Caco-2 (cell line): Measurements from ENCODE around the gene TMEM95. TPM values are rescaled to one million over a fixed set of nuclear protein-coding genes. Genes with fewer than 3 reads are reported as not detected.

Source experiments
- BruUV-seq: library from RNA; stranded (reverse); fragments of 400-500 nt; replicated peaks from 2 replicates; lab custom pipeline; 2021; lab: Mats Ljungman, UMichigan
- CTCF ChIA-PET: fragments of 300-600 bp; sonication (Branson Sonifier 250); formaldehyde crosslinking; loops from one replicate; lab custom pipeline; 2022; ENCODE audit warnings: antibody characterized with exemption; lab: Charles Lee
- POLR2A ChIA-PET: fragments of 300-600 bp; sonication (Branson Sonifier 250); formaldehyde crosslinking; loops from one replicate; lab custom pipeline; 2022; ENCODE audit warnings: antibody characterized with exemption; lab: Charles Lee
- DNase-seq, 2 experiments: peaks; one replicate each; pipeline versions ENCODE4 v3.0.0 to v3.0.0-alpha.2; 2020 to 2022
- H3K27me3 ChIP-seq: replicated peaks from 2 replicates; pipeline ENCODE4 v1.6.0; 2011; ENCODE audit warnings: low read length; ENCODE audit not compliant: control insufficient read depth, insufficient read depth
- H3K36me3 ChIP-seq: 2 replicates; pipeline ENCODE4 v1.5.1; 2011; ENCODE audit warnings: low read length; ENCODE audit not compliant: control insufficient read depth, insufficient read depth
- H3K4me1 ChIP-seq: fragments of 250-450 bp; sonication (Bioruptor Pico); 2 replicates; pipeline ENCODE4 v1.5.1; 2020; ENCODE audit warnings: mild to moderate bottlenecking
- H3K4me3 ChIP-seq: 2 replicates; pipeline ENCODE4 v1.5.1; 2011; ENCODE audit warnings: low read depth, mild to moderate bottlenecking, control low read depth, low read length
- H3K9me3 ChIP-seq: fragments of 250-450 bp; sonication (Bioruptor Pico); 2 replicates; pipeline ENCODE4 v1.5.1; 2020; ENCODE audit warnings: mild to moderate bottlenecking, moderate library complexity
- H3K27ac Mint-ChIP-seq: one replicate; pipeline ENCODE4 v1.8.0; 2022; ENCODE audit warnings: mixed read lengths; ENCODE audit not compliant: unreplicated experiment
- H3K27me3 Mint-ChIP-seq: one replicate; pipeline ENCODE4 v1.8.0; 2022; ENCODE audit warnings: mixed read lengths; ENCODE audit not compliant: insufficient read depth, unreplicated experiment
- H3K36me3 Mint-ChIP-seq: one replicate; pipeline ENCODE4 v1.8.0; 2022; ENCODE audit warnings: mild to moderate bottlenecking, mixed read lengths; ENCODE audit not compliant: insufficient read depth, unreplicated experiment
- H3K4me1 Mint-ChIP-seq: one replicate; pipeline ENCODE4 v1.8.0; 2022; ENCODE audit warnings: low read depth, mixed read lengths; ENCODE audit not compliant: unreplicated experiment
- H3K4me3 Mint-ChIP-seq: one replicate; pipeline ENCODE4 v1.8.0; 2022; ENCODE audit warnings: mild to moderate bottlenecking, moderate library complexity, mixed read lengths; ENCODE audit not compliant: unreplicated experiment
- H3K9me3 Mint-ChIP-seq: one replicate; pipeline ENCODE4 v1.8.0; 2022; ENCODE audit warnings: mixed read lengths; ENCODE audit not compliant: unreplicated experiment
- intact Hi-C: fragments of 100-400 bp; cut with micrococcal nuclease; formaldehyde crosslinking; loops from one replicate; pipeline ENCODE4 v1.10.0; 2022; ENCODE audit not compliant: unreplicated experiment
- total RNA-seq: library from RNA; stranded (reverse); gene quantifications from 2 replicates; pipeline ENCODE4 v1.2.3, GENCODE V29; 2022
- TF ChIP-seq, protein P1 (sequence below), 2 experiments: fragments of 200-600 bp in 1 of 2; IDR thresholded peaks; 1 replicate in 1 of 2; 2 replicates in 1 of 2; pipeline versions ENCODE4 v1.5.1 to v1.8.0; 2011 to 2022; ENCODE audit warnings: antibody characterized with exemption in 1 of 2, control low read depth in 1 of 2, inconsistent platforms in 1 of 2, low read depth in 1 of 2, low read length in 1 of 2, mild to moderate bottlenecking in 1 of 2, moderate library complexity in 1 of 2; ENCODE audit not compliant: insufficient read depth in 1 of 2, severe bottlenecking in 1 of 2, unreplicated experiment in 1 of 2

TMEM95 gene
- total RNA-seq, 1 experiment from 2014 or later: not detected

DNA sequence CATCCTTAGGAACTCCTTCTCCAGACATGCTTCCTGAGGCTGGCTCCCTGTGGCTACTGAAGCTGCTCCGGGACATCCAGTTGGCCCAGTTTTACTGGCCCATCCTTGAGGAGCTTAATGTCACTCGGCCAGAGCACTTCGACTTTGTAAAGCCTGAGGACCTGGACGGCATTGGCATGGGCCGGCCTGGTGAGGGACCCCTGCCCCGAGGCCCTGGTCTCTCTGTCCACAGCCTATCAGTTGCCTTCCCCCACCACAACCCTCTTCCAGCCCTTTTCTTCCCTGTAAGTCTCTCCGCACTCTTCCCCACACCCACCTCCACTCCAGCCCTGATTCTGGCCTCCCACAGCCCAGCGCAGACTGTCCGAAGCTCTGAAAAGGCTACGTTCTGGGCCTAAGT is 27.9 kb downstream of the TMEM95 start:
- Histone ChIP-seq H3K9me3 (no peaks in the 10 kb centered on the region), H3K4me1 (no peaks in the 10 kb centered on the region), H3K4me3 (no peak overlapping the region), H3K36me3 (no peaks in the 10 kb centered on the region), H3K27me3 (no peaks in the 10 kb centered on the region)
- POLR2A ChIA-PET: no interaction called here
- intact Hi-C loops: no loop called here
- TF ChIP-seq, protein P1, sequence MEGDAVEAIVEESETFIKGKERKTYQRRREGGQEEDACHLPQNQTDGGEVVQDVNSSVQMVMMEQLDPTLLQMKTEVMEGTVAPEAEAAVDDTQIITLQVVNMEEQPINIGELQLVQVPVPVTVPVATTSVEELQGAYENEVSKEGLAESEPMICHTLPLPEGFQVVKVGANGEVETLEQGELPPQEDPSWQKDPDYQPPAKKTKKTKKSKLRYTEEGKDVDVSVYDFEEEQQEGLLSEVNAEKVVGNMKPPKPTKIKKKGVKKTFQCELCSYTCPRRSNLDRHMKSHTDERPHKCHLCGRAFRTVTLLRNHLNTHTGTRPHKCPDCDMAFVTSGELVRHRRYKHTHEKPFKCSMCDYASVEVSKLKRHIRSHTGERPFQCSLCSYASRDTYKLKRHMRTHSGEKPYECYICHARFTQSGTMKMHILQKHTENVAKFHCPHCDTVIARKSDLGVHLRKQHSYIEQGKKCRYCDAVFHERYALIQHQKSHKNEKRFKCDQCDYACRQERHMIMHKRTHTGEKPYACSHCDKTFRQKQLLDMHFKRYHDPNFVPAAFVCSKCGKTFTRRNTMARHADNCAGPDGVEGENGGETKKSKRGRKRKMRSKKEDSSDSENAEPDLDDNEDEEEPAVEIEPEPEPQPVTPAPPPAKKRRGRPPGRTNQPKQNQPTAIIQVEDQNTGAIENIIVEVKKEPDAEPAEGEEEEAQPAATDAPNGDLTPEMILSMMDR (IDR thresholded peaks at IDR 0.05; ENCODE audit: insufficient read depth in 1 of 2, low read depth in 1 of 2, low read length in 1 of 2, severe bottlenecking in 1 of 2, unreplicated experiment in 1 of 2): no peak
- CTCF ChIA-PET: no interaction called here
- no TSS peak for BruUV-seq
- no peak overlapping the region for H3K4me3 Mint-ChIP-seq
- no peaks in the 10 kb centered on the region for H3K9me3 Mint-ChIP-seq
- peaks cover 5% of the 10 kb centered on the region for H3K36me3 Mint-ChIP-seq
- no peak overlapping the region for H3K27ac Mint-ChIP-seq
- peaks cover 7% of the 10 kb centered on the region for H3K4me1 Mint-ChIP-seq
- H3K27me3 Mint-ChIP-seq: no peaks in the 10 kb centered on the region
- no peak for DNase-seq

GRCh38 chr17:7383371-7383741 is 28.4 kb downstream of the TMEM95 start:
- ChIA-PET POLR2A (no interaction called here), CTCF (no interaction called here)
- Mint-ChIP-seq H3K27ac (no peak overlapping the region), H3K9me3 (no peaks in the 10 kb centered on the region), H3K4me1 (peaks cover 7% of the 10 kb centered on the region), H3K4me3 (no peak overlapping the region), H3K36me3 (peaks cover 5% of the 10 kb centered on the region), H3K27me3 (no peaks in the 10 kb centered on the region)
- TF ChIP-seq, protein P1 (IDR thresholded peaks at IDR 0.05; ENCODE audit: insufficient read depth in 1 of 2, low read depth in 1 of 2, low read length in 1 of 2, severe bottlenecking in 1 of 2, unreplicated experiment in 1 of 2): no peak
- DNase-seq: no peak
- no peak overlapping the region for H3K4me3 ChIP-seq
- no TSS peak for BruUV-seq
- H3K27me3 ChIP-seq: no peaks in the 10 kb centered on the region
- intact Hi-C loops: no loop called here
- H3K36me3 ChIP-seq: no peaks in the 10 kb centered on the region
- H3K9me3 ChIP-seq: no peaks in the 10 kb centered on the region
- H3K4me1 ChIP-seq: no peaks in the 10 kb centered on the region

GRCh38 chr17:7383742-7384488 is 29.0 kb downstream of the TMEM95 start:
- Mint-ChIP-seq H3K4me1 (peaks cover 7% of the 10 kb centered on the region), H3K27ac (no peak overlapping the region), H3K27me3 (no peaks in the 10 kb centered on the region), H3K9me3 (no peaks in the 10 kb centered on the region), H3K36me3 (peaks cover 5% of the 10 kb centered on the region), H3K4me3 (no peak overlapping the region)
- H3K9me3 ChIP-seq: no peaks in the 10 kb centered on the region
- H3K27me3 ChIP-seq: no peaks in the 10 kb centered on the region
- POLR2A ChIA-PET: no interaction called here
- BruUV-seq: no TSS peak
- H3K36me3 ChIP-seq: no peaks in the 10 kb centered on the region
- intact Hi-C loops: no loop called here
- H3K4me1 ChIP-seq: no peaks in the 10 kb centered on the region
- no peak for DNase-seq
- CTCF ChIA-PET: no interaction called here
- H3K4me3 ChIP-seq: no peak overlapping the region
- TF ChIP-seq, protein P1 (IDR thresholded peaks at IDR 0.05; ENCODE audit: insufficient read depth in 1 of 2, low read depth in 1 of 2, low read length in 1 of 2, severe bottlenecking in 1 of 2, unreplicated experiment in 1 of 2): no peak
